GM21576 (cell line): Measurements from ENCODE around the gene FOXN3.
A peak's percentile ranks its signal among the peaks of the same experiment; 100 is the strongest.

ENCODE experiments used
- ATAC-seq: cut with Tn5 transposase; IDR thresholded peaks from one replicate; pipeline ENCODE4 v1.9.1; 2021; ENCODE audit warnings: mild to moderate bottlenecking, moderate library complexity; ENCODE audit not compliant: unreplicated experiment

The FOXN3 gene

GRCh38 chr14:89417091-89417464 is at the start of gene FOXN3:
FOXN3 (minus strand) TSS chr14:89417233; CDS start chr14:89412476, 4,757 bp downstream.
- ATAC-seq, result peak; percentile 47

- no peak for ATAC-seq
Observed at GRCh38 chr14:89466484-89466883, 49.5 kb upstream of the FOXN3 start.

GRCh38 chr14:89465876-89466275 is 48.8 kb upstream of the FOXN3 start:
- no peak for ATAC-seq

- no peak for ATAC-seq
Observed at GRCh38 chr14:89461256-89461655, 44.2 kb upstream of the FOXN3 start.

GRCh38 chr14:89458713-89459420 is 41.8 kb upstream of the FOXN3 start:
- no peak for ATAC-seq

- no peak for ATAC-seq
Observed at GRCh38 chr14:89457007-89457406, 40.0 kb upstream of the FOXN3 start.

GRCh38 chr14:89455412-89455811 is 38.4 kb upstream of the FOXN3 start:
- no peak for ATAC-seq

- no peak for ATAC-seq
Observed at GRCh38 chr14:89454996-89455395, 38.0 kb upstream of the FOXN3 start.

- ATAC-seq, result no peak
Observed at GRCh38 chr14:89452281-89452680, 35.2 kb upstream of the FOXN3 start.

- no peak for ATAC-seq
Observed at GRCh38 chr14:89451229-89451628, 34.2 kb upstream of the FOXN3 start.

- ATAC-seq, result no peak
Observed at GRCh38 chr14:89447182-89447944, 30.3 kb upstream of the FOXN3 start.

- peak; percentile 59 for ATAC-seq
Observed at GRCh38 chr14:89445273-89445973, 28.4 kb upstream of the FOXN3 start.

GRCh38 chr14:89444516-89445125 is 27.6 kb upstream of the FOXN3 start:
- no peak for ATAC-seq

GRCh38 chr14:89444044-89444443 is 27.0 kb upstream of the FOXN3 start:
- ATAC-seq, result peak; percentile 49

- no peak for ATAC-seq
Observed at GRCh38 chr14:89443042-89443629, 26.1 kb upstream of the FOXN3 start.

- no peak for ATAC-seq
Observed at GRCh38 chr14:89442280-89442679, 25.2 kb upstream of the FOXN3 start.

GRCh38 chr14:89440986-89441909 is 24.2 kb upstream of the FOXN3 start:
- no peak for ATAC-seq

- ATAC-seq, result no peak
Observed at GRCh38 chr14:89435892-89436656, 19.0 kb upstream of the FOXN3 start.

- no peak for ATAC-seq
Observed at GRCh38 chr14:89435492-89435891, 18.5 kb upstream of the FOXN3 start.
